K562 (cell line): ENCODE measurements around the gene RBM4B. TPM values are rescaled to one million over a fixed set of nuclear protein-coding genes. Genes with fewer than 3 reads are reported as not detected.

Experiments used
- ATAC-seq: fragments of 200-7000 bp; cut with Tn5 transposase; 3 replicates; pipeline ENCODE4 v1.9.1; 2020; ENCODE audit warnings: moderate library complexity
- BruUV-seq: library from RNA; stranded (reverse); fragments of 400-500 nt; replicated peaks from 2 replicates; lab custom pipeline; 2021; lab: Mats Ljungman, UMichigan
- CTCF ChIA-PET: fragments of 300-600 bp; formaldehyde crosslinking; extraction: SDS; loops from one replicate; lab custom pipeline; 2021; ENCODE audit warnings: low intra/inter-chr PET ratio; lab: Yijun Ruan, JAX
- POLR2A ChIA-PET: fragments of 300-600, 350-650 bp; sonication (Branson Sonifier 250); formaldehyde crosslinking; extraction: SDS; loops from one replicate; lab custom pipeline; 2021; ENCODE audit warnings: antibody characterized with exemption, inconsistent platforms; lab: Yijun Ruan, JAX
- DNase-seq, 4 experiments: peaks; one replicate each; pipeline versions ENCODE4 v3.0.0 to v3.0.0-alpha.2; 2011 to 2018; ENCODE audit warnings: low spot score in 3 of 4, mixed read lengths in 3 of 4; ENCODE audit errors: extremely low read depth in 1 of 4
- FAIRE-seq: peaks from 2 replicates; lab custom pipeline; 2011; peaks lifted over from hg19 to GRCh38; lab: Jason Lieb, UNC
- H2AFZ ChIP-seq: 2 replicates; pipeline ENCODE4 v1.6.0; 2011; ENCODE audit warnings: low read depth, low read length, control low read depth, inconsistent platforms
- H3K27ac ChIP-seq: fragments of 200-600 bp; 3 replicates; pipeline ENCODE4 v1.8.0; 2011; ENCODE audit warnings: low read depth, mild to moderate bottlenecking, control low read depth, inconsistent platforms, low read length, moderate library complexity, mixed read lengths; ENCODE audit errors: extremely low read depth
- H3K27me3 ChIP-seq, 2 experiments: fragments of 300-600 bp in 1 of 2; 2 replicates in 1 of 2; 3 replicates in 1 of 2; pipeline versions ENCODE4 v1.6.0 to v1.8.0; 2011; ENCODE audit warnings: inconsistent platforms in 2 of 2, low read length in 2 of 2, mild to moderate bottlenecking in 1 of 2, mixed read lengths in 1 of 2, moderate library complexity in 1 of 2; ENCODE audit not compliant: control insufficient read depth in 2 of 2, insufficient read depth in 2 of 2
- H3K36me3 ChIP-seq: fragments of 300-600 bp; 3 replicates; pipeline ENCODE4 v1.8.0; 2011; ENCODE audit warnings: mild to moderate bottlenecking, low read length, inconsistent platforms; ENCODE audit not compliant: control insufficient read depth, insufficient read depth
- H3K4me1 ChIP-seq, 2 experiments: fragments of 200-600 bp in 1 of 2; replicated peaks in 1 of 2; 2 replicates in 1 of 2; 3 replicates in 1 of 2; pipeline versions ENCODE4 v1.5.1 to v1.8.0; 2011; ENCODE audit warnings: inconsistent platforms in 2 of 2, low read length in 2 of 2, mild to moderate bottlenecking in 1 of 2, mixed read lengths in 1 of 2, moderate library complexity in 1 of 2; ENCODE audit not compliant: control insufficient read depth in 2 of 2, insufficient read depth in 2 of 2
- H3K4me2 ChIP-seq: 2 replicates; pipeline ENCODE4 v1.6.1; 2011; ENCODE audit warnings: low read length, control low read depth, inconsistent platforms, mixed read lengths; ENCODE audit not compliant: insufficient read depth
- H3K4me3 ChIP-seq: fragments of 200-600 bp; sonication (generic), shearing (Covaris generic); 2 replicates; pipeline ENCODE4 v1.5.1; 2016; ENCODE audit warnings: control low read depth, inconsistent platforms
- H3K79me2 ChIP-seq: fragments of 200-600 bp; 3 replicates; pipeline ENCODE4 v1.8.0; 2011; ENCODE audit warnings: low read length, inconsistent platforms; ENCODE audit not compliant: control insufficient read depth, insufficient read depth
- H3K9ac ChIP-seq, 2 experiments: 2 replicates each; pipeline versions ENCODE4 v1.6.0 to v1.6.1; 2011; ENCODE audit warnings: low read depth in 2 of 2, low read length in 2 of 2, control low read depth in 1 of 2, inconsistent platforms in 1 of 2, mild to moderate bottlenecking in 1 of 2, mixed read lengths in 1 of 2; ENCODE audit not compliant: insufficient read depth in 1 of 2
- H3K9me1 ChIP-seq: one replicate; pipeline ENCODE4 v1.6.0; 2011; ENCODE audit warnings: inconsistent platforms, mild to moderate bottlenecking, low read length, moderate library complexity; ENCODE audit not compliant: control insufficient read depth, insufficient read depth
- H3K9me3 ChIP-seq: replicated peaks from 2 replicates; pipeline ENCODE4 v1.5.1; 2011; ENCODE audit warnings: low read depth, low read length, inconsistent platforms; ENCODE audit not compliant: control insufficient read depth, insufficient read depth
- H4K20me1 ChIP-seq: replicated peaks from 2 replicates; pipeline ENCODE4 v1.6.1; 2011; ENCODE audit warnings: low read length, inconsistent platforms, mixed read lengths; ENCODE audit not compliant: control insufficient read depth, insufficient read depth
- HSF4 ChIP-seq: fragments of 250-450 bp; sonication (Bioruptor Pico); IDR thresholded peaks from 2 replicates; pipeline ENCODE4 v2.1.2; 2022; ENCODE audit warnings: mild to moderate bottlenecking, moderate library complexity, borderline replicate concordance
- RBFOX2 ChIP-seq: fragments of 200-400 bp; formaldehyde crosslinking; IDR thresholded peaks from 2 replicates; pipeline ENCODE4 v1.6.1; 2017; ENCODE audit warnings: low read depth, mild to moderate bottlenecking, low read length, moderate library complexity
- SMARCE1 ChIP-seq: fragments of 450-650 bp; IDR thresholded peaks from 2 replicates; pipeline ENCODE4 v1.7.1; 2016; ENCODE audit warnings: mild to moderate bottlenecking
- WGBS: fragments of 100-300 bp; shearing (Covaris generic); methylation state at CpG from one replicate; pipeline ENCODE4 v1.1.6; 2016; ENCODE audit warnings: low coverage, mixed read lengths; ENCODE audit not compliant: insufficient coverage; ENCODE audit errors: missing lambda C conversion rate; 5-methylcytosine and 5-hydroxymethylcytosine counted together
- in situ Hi-C: fragments of 300-500 bp; cut with MboI; formaldehyde crosslinking; loops from 4 replicates; pipeline ENCODE4 v1.15.0; 2018; ENCODE audit warnings: inconsistent platforms, mixed read lengths
- intact Hi-C: fragments of 100-400 bp; cut with micrococcal nuclease; formaldehyde crosslinking; loops from 2 replicates; pipeline ENCODE4 v1.14.2; 2022
- polyA plus RNA-seq, 8 experiments: library from polyadenylated mRNA; depleted of rRNA in 4 of 8; stranded (reverse) in 5 of 8; unstranded in 3 of 8; fragments of >200 nt; fragmentation: Nextera tagmentation in 2 of 8; fragmentation: Illumina TruSeq in 1 of 8; extraction: Ambion mirVana in 2 of 8; extraction: Trizol in 1 of 8; gene quantifications; 2 replicates each; pipeline versions ENCODE4 v1.2.1 to v1.2.3, GENCODE V29; 2011 to 2014; ENCODE audit warnings: inconsistent platforms in 1 of 8, missing spikeins in 1 of 8
- total RNA-seq, 7 experiments: library from RNA; depleted of rRNA in 6 of 7; stranded (reverse); fragments of >200 nt in 6 of 7; fragmentation: Illumina TruSeq in 2 of 7; extraction: Trizol in 2 of 7; gene quantifications; 2 replicates each; pipeline versions ENCODE4 v1.2.1 to v1.2.3, GENCODE V29; 2011 to 2021; ENCODE audit warnings: low replicate concordance in 1 of 7

The RBM4B gene
- total and polyA plus RNA-seq, 9 of the 15 experiments (the other 6 are each of a cell fraction or from before 2014, with no cell fraction given) = 14.6 to 39.9 (median 23.3) TPM

DNA sequence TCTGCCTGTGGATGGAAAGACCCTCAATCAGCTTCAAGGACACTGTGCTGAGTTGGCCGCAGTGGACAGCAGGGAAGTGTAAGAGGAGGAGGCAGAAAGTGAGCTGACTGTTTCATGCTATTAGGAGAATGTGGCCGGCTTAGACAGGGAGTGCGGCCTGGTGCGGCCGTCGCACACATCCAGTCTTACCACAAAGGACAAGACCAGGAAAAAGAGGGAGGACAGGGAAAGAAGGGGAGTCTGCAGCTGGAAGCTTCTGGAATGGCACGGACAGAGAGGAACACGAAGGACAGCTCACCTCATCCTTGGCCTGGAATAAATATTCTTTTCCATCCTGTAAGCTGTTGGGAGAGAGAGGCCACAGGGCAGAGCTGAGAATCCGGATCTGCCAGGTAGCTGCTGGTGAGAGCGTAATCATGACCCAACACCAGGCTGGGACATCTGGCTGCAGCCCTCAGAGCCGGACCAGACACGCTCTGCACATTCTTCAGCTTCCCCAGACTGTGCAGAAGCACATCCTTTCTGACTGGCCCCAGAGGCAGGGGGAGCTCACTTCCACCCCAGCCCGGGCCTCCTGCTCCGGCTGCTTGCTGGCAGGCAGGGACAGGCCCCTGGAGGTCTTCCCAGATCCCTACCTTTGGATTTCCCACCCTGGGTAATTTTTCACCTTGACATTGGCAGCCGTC, 8.6 kb upstream of the RBM4B start:
- H3K36me3 ChIP-seq = peaks cover 50% of the 10 kb centered on the region; the same call in 2 of the 3 replicates
- no peak for TF ChIP-seq SMARCE1
- no peak for TF ChIP-seq HSF4 (CRISPR knock-in tag)
- TF ChIP-seq RBFOX2 = peak; percentile 18; the same call in 1 of the 2 replicates
- FAIRE-seq (no peak), ATAC-seq (no peak; the same call in 2 of the 3 replicates), DNase-seq (no peak)
- no peaks in the 10 kb centered on the region for H4K20me1 ChIP-seq
- H3K79me2 ChIP-seq = no peaks in the 10 kb centered on the region
- H3K9ac ChIP-seq = 0 out of 4 replicates have a peak overlapping the region, but pooled peaks of 1 of the 2 experiments have one; percentile 31
- in situ Hi-C loops = no loop called here
- H2AFZ ChIP-seq = no peak overlapping the region
- H3K4me1 ChIP-seq = peaks cover 0 to 3% of the 10 kb centered on the region in 2 experiments; a peak in 1 of 5 replicates
- intact Hi-C loops = no loop called here
- POLR2A ChIA-PET = interaction anchor here (0.6 to 1.2 kb wide), 4 partner anchors 9 to 272 kb away, joined by 3 to 4 read pairs (median 4); partner anchors contain the start of gene RBM4B
- CTCF ChIA-PET = no interaction called here
- no peak overlapping the region for H3K4me3 ChIP-seq
- no TSS peak for BruUV-seq
- no peaks in the 10 kb centered on the region for H3K27me3 ChIP-seq
- H3K9me3 ChIP-seq = no peaks in the 10 kb centered on the region
- no peaks in the 10 kb centered on the region for H3K9me1 ChIP-seq
- no peak overlapping the region for H3K4me2 ChIP-seq
- no peak overlapping the region for H3K27ac ChIP-seq
- 89% methylated on average over 15 of the region's 15 CpGs for WGBS
